SKM-1 (cell line): Measurements from ENCODE around the gene AGAP5.
"Not testable (repeated sequence)": the region's sequence is repeated elsewhere in the genome, so short reads cannot be mapped to it uniquely, and the experiment has no call there.

Source experiments
- DNase-seq: peaks from one replicate; lab custom pipeline; 2025; ENCODE audit not compliant: unreplicated experiment; lab: John Stamatoyannopoulos, UW

AGAP5 gene

DNA sequence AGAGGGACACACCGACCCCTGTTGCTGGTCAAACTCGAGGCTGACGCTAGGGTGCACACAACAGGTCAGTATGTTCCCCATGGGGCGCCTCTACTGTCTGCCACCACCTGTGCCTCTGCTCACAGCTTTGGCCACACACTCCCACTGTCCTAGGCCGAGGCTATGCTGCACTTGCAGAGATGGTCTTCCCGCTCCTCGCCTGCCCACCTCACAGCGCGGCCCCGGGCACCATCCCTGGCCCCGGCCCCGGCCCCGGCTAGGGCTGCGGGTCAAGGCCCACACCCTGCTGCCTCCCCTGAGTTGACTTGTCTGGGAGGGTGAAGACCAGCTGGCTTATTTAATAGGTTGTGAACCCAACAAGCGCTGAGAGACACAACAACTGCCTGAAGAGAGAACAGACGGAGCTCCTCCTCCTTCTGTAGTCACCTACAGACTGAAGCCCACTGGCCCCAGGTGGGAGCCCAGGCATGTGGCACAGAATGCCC is at the start of gene AGAP5:
AGAP5 (minus strand) TSS at position 435 of the 485 bp plus-strand sequence; CDS start at position 81, 354 bp downstream.
- DNase-seq: not testable (repeated sequence)

DNA sequence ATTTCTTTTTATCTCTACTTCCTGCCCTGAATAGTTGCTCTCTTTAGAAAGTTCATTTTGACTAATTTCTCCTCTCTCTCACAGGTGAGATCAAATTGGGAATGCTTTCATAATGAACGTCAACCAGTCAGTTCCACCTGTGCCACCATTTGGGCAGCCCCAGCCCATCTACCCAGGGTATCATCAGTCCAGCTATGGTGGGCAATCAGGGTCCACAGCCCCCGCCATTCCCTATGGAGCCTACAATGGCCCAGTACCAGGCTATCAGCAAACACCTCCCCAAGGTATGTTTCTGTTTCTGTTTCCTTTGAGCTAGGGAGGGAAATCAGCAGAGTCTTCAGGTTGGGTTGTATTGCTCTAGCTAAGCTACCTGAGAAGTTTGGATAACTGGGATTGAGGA is 48.8 kb upstream of the AGAP5 start:
- DNase-seq: no peak

DNA sequence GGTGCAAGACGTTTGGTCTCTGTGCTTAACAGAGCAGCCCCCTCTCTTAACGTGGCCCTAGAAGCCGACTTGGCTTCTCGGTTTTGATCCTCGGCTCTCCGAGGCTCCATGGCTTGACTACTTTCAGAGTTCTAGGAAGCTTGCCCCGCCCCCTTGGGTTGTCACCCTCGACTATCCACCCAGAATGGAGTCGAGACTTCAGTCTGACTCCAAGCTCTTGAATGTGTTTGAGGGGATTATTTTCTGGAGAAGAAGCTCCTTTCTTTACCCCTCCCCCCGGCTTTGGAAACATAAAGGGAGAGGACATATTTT is 46.7 kb upstream of the AGAP5 start:
- no peak for DNase-seq

DNA sequence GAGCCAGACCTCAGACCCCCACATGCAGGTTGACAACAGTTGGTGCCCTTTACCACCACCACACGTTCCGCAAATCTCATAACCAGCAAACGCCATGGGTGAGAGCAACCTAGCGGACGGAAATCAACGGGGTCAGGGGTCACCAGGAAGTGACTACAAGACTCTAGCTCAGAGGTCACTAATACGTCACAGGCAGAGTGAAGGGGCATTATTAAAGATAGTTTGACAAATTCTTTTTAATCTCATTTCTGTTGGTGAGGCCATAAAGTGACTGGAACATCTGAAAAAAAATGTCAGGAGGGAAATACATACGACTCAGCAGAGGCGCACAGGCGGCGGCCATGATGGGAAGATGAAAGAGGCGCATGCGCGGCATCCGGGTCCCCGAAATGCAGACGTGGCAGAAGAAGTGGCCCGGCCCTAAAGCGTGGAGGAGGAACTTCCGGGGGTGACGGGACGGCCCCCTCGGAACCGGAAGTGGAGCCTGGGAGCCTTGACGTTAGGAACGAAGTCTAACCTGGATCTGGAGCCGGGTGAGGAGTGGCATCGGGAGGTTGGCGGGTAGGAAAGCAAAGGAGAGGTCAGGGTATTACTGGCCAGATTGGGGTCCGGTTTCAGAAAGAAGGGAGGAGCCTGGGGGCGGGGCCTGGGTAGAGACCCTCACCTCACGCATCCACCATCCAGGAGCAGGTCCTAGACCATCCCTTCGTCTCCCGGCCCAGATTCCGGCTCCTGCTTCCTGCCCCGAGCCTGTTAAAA is 46.2 kb upstream of the AGAP5 start, which contains the start of gene SEC24C:
SEC24C (plus strand) TSS at position 468 of the 759 bp plus-strand sequence. CDS start 2,461 bp downstream, outside the sequence.
- peak; percentile 96 for DNase-seq

DNA sequence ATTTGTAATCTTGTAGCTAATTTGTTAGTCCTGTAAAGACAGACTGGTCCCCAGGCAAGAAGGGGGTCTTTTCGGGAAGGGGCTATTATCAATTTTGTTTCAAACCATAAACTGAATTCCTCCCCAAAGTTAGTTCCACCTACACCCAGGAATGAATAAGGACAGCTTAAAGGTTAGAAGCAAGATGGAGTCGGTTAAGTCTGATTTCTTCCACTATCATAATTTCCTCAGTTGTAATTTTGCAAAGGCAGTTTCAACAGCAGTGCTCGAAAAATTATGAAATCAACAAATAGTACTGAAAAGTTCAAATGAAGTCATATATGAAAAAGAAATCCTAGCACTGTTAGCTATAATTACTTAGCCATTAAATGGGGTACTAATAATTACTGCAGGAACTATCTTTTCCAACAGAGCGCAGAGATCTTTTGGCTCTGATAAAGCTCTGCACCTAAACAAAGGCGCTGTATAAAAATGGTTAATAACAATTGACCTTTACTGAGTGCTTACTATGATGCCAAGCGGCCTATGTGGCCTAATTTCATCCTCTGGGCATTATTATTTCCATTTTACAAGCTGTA is 45.5 kb upstream of the AGAP5 start:
- no peak for DNase-seq

- DNase-seq: no peak
Observed at GRCh38 chr10:73742454-73742734, 44.5 kb upstream of the AGAP5 start.

- DNase-seq: not testable (repeated sequence)
Observed at GRCh38 chr10:73740501-73741254, 42.8 kb upstream of the AGAP5 start.

- no peak for DNase-seq
Observed at GRCh38 chr10:73734796-73735305, 36.9 kb upstream of the AGAP5 start.

- no peak for DNase-seq
Observed at GRCh38 chr10:73734028-73734720, 36.3 kb upstream of the AGAP5 start.

- no peak for DNase-seq
Observed at GRCh38 chr10:73732931-73733623, 35.2 kb upstream of the AGAP5 start.

- DNase-seq: no peak
Observed at GRCh38 chr10:73732426-73732825, 34.5 kb upstream of the AGAP5 start.

DNA sequence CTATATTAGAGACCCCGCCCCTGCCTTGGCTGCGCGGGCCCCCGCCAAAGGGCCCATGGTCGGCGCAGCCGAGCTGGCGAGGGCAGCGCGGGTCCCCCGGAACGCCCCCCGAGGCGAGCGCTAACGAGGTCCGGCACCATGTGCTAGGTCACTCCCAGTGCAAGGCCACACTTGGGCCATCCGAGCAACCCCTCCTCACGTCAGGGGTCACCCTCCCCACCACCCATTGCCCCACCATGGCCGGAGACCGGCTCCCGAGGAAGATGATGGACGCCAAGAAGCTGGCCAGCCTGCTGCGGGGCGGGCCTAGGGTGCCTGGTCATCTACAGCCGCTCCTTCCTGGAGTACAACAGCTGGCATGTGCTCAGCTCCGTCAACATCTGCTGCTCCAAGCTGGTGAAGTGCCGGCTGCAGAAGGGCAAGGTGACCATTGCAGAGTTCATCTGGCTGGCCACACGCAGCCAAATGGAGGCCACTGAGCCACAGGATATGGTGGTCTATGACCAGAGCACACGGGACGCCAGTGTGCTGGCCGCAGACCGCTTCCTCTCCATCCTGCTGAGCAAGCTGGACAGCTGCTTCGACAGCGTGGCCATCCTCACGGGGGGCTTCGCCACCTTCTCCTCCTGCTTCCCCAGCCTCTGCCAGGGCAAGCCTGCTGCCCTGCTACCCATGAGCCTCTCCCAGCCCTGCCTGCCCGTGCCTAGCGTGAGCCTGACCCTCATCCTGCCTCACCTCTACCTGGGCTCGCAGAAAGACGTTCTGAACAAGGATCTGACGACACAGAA is 33.9 kb upstream of the AGAP5 start:
- DNase-seq: no peak

GRCh38 chr10:73730153-73730906 is 32.4 kb upstream of the AGAP5 start:
- peak; percentile 83 for DNase-seq

GRCh38 chr10:73729781-73730152 is 31.9 kb upstream of the AGAP5 start:
- not testable (repeated sequence) for DNase-seq

DNA sequence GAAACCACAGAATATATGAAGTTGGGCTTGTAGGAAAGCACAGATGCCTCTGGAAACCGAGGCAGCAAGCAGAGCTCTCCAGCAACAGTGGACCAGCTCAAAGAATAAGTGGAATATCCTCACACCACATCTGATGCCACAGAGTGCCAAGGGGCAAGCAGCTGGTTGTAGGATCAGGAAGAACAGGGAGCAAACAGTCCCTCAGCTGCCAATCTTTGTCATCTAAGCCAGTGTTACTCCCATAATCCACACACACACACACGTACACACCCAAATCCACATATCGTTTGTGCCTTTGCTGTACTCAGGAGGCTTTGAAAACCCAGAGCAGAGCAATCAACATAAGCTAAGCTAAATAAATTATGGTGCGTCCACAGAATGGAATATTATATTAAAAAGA is 25.6 kb upstream of the AGAP5 start:
- no peak for DNase-seq

GRCh38 chr10:73720561-73720960 is 22.7 kb upstream of the AGAP5 start:
- DNase-seq: not testable (repeated sequence)

GRCh38 chr10:73717556-73717955 is 19.6 kb upstream of the AGAP5 start:
- DNase-seq: peak; percentile 37

DNA sequence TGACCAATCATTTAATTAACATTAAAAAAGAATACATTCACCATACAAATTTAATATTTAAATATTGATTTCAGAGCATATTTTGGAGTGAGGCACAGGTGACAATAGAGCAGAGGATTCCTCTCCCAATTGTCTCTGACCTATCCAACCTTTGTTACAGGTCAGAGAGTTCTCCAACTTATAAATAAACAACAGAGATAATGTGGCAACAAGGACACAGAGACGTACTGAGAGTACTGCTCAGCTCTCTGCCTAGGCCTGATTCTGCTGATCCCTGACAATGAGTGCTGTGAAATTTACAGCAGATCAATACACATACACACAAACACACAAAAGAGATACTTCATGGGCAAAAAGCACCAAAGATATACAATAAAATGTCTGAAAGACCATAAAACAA is 18.3 kb upstream of the AGAP5 start:
- DNase-seq: no peak
